HepG2 (cell line): ENCODE measurements around the gene SH3GL2.

Source experiments
- CENPBD1 ChIP-seq: sonication (generic); formaldehyde crosslinking; IDR thresholded peaks from 2 replicates; pipeline ENCODE4 v1.8.0; 2022; ENCODE audit warnings: missing genetic modification reagents, low read depth, mild to moderate bottlenecking, borderline replicate concordance
- CTCF ChIP-seq: sonication (generic); formaldehyde crosslinking; IDR thresholded peaks from 2 replicates; pipeline ENCODE4 v1.5.0; 2020; ENCODE audit warnings: mild to moderate bottlenecking, missing genetic modification reagents, moderate library complexity
- EZH2 ChIP-seq: conservative IDR thresholded peaks from 2 replicates; pipeline ENCODE4 v1.6.1; 2012; ENCODE audit warnings: mild to moderate bottlenecking, low read depth, low read length, moderate library complexity
- GTF2F1 ChIP-seq: fragments of 150-350 bp; IDR thresholded peaks from 2 replicates; pipeline ENCODE4 v1.6.1; 2014; ENCODE audit warnings: low read length
- MYC ChIP-seq: sonication (generic); formaldehyde crosslinking; IDR thresholded peaks from 2 replicates; pipeline ENCODE4 v1.9.0; 2021; ENCODE audit warnings: missing genetic modification reagents, borderline replicate concordance
- NFE2L1 ChIP-seq: sonication (generic); formaldehyde crosslinking; IDR thresholded peaks from 2 replicates; pipeline ENCODE4 v1.4.0; 2020; ENCODE audit warnings: missing genetic modification reagents, mild to moderate bottlenecking, borderline replicate concordance
- POLR2AphosphoS5 ChIP-seq: IDR thresholded peaks from 2 replicates; pipeline ENCODE4 v1.6.1; 2012; ENCODE audit warnings: low read depth, low read length
- ZBTB7B ChIP-seq: sonication (generic); formaldehyde crosslinking; IDR thresholded peaks from 2 replicates; pipeline ENCODE4 v1.4.0; 2020; ENCODE audit warnings: missing genetic modification reagents
- ZNF138 ChIP-seq: sonication (generic); formaldehyde crosslinking; IDR thresholded peaks from 2 replicates; pipeline ENCODE4 v1.5.0; 2020; ENCODE audit warnings: mild to moderate bottlenecking, low read depth, missing genetic modification reagents
- ZNF503 ChIP-seq: sonication (generic); formaldehyde crosslinking; IDR thresholded peaks from 2 replicates; pipeline ENCODE4 v1.4.0; 2020; ENCODE audit warnings: missing genetic modification reagents
- ZNF639 ChIP-seq: conservative IDR thresholded peaks from 2 replicates; pipeline ENCODE4 v1.6.1; 2018; ENCODE audit warnings: missing genetic modification reagents

GRCh38 chr9:17635115-17635890 lies 56.4 kb downstream of the SH3GL2 start:
- TF ChIP-seq GTF2F1, result no peak
- no peak for TF ChIP-seq ZNF138 (CRISPR knock-in tag)
- TF ChIP-seq CENPBD1, result no peak
- TF ChIP-seq EZH2, result no peak
- no peak for TF ChIP-seq CTCF (CRISPR knock-in tag)
- TF ChIP-seq MYC (CRISPR knock-in tag), result no peak
- TF ChIP-seq NFE2L1 (CRISPR knock-in tag), result no peak
- TF ChIP-seq ZBTB7B, result no peak
- no peak for TF ChIP-seq ZNF639 (CRISPR knock-in tag)
- no peak for TF ChIP-seq ZNF503
- TF ChIP-seq POLR2AphosphoS5, result no peak
